ENCODE data around the gene EIF4G3.
A peak's percentile ranks its signal among the peaks of the same experiment; 100 is the strongest.

Gene EIF4G3

DNA sequence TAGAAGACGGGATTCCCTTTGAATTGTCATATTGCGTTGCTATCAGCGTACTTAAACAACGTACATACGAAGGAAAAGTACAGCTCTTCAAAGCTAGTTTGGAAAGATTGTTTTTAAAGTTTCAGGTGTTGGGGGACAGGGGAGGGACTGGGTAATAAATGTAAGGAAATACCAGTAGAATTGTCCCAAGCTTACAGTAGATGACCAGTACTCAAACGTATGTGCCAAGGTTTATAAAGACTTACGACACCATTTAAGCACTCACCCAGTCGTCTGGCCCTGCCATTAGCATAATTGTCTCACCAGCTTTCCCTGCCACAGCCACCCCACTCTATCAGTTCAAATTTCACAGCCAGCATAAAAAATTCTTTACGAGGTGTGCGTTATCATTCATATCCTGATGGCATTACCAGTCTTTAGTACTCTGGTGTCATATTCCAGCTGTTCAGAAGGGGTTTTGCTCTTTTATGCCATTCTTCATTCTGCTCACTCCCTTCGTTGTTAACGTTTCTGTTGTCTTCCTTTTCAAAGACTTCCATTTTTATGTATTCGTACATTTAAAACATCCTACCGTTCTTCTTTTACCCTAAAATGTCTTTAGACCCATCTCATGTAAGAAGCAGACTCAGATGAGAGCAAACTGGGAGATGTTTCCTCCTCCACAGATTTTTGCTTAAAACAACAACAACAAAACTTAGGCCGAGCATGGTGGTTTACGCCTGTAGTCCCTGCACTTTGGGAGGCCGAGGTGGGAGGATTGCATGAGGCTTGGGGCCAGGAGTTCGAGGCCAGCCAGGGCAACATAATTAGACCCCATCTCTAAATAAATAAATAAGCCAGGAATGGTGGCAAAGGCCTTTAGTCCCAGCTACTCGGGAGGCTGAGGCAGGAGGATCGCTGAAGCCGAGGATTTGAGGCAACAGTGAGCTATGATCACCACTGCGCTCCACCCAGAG is 388.6 kb downstream of the EIF4G3 start:
- peak; percentile 36 for DNase-seq
- Histone ChIP-seq H3K27me3 (ENCODE audit: insufficient read depth, low read depth, severe bottlenecking) (no peaks in the 10 kb centered on the region), H3K4me3 (ENCODE audit: low read depth, low read length) (peak overlapping the region; percentile 96), H3K27ac (peak overlapping the region; percentile 99), H3K9me3 (ENCODE audit: severe bottlenecking) (no peaks in the 10 kb centered on the region), H3K36me3 (peaks cover 14% of the 10 kb centered on the region)
- TF ChIP-seq, protein P1, sequence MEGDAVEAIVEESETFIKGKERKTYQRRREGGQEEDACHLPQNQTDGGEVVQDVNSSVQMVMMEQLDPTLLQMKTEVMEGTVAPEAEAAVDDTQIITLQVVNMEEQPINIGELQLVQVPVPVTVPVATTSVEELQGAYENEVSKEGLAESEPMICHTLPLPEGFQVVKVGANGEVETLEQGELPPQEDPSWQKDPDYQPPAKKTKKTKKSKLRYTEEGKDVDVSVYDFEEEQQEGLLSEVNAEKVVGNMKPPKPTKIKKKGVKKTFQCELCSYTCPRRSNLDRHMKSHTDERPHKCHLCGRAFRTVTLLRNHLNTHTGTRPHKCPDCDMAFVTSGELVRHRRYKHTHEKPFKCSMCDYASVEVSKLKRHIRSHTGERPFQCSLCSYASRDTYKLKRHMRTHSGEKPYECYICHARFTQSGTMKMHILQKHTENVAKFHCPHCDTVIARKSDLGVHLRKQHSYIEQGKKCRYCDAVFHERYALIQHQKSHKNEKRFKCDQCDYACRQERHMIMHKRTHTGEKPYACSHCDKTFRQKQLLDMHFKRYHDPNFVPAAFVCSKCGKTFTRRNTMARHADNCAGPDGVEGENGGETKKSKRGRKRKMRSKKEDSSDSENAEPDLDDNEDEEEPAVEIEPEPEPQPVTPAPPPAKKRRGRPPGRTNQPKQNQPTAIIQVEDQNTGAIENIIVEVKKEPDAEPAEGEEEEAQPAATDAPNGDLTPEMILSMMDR (IDR thresholded peaks at IDR 0.05; ENCODE audit: low read depth, low read length), result no peak

DNA sequence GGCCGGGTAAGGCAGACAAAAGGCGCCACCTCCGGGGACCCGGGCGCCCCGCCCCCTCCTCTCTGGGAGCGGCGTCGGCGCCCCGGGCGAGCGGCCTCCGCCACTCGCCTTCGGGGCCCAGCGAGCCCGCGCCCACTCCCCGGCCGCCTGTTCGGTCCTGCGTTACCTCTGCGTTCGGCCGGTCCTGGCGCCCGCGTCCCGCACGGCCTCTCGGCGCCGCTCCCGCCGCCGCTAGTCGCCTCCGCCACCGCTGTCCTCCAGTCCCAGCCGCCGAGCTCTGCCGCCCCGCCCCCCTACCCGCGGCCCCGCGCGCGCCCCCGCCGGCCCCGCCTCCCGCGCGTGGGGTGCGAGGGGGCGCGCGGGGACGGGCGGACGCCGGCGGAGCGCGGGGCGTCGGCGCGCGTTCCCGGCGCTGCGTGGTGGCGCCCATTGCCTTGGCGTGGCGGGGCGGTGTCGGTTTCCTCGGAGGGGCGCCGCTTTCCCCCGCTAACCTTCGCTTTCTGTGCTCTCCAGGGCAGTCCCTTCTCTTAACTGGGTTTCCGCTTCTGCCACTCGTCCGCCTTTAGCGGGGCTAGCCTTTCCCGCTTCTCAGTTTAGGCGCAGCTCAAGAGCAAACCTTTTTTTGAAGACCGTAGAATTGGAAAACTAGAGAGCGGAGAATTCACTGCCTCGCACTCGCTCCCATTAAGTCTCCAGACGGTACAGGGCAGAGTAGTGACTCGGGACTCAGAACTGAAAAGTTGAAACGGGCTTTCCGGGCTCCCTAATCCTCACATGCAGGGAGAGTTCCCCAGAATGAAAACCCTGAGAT is 389.5 kb downstream of the EIF4G3 start, which contains the start of gene HP1BP3:
Gene HP1BP3, minus strand, starts transcription at position 279 of the 811 bp plus-strand sequence. CDS start 6,867 bp downstream, outside the sequence.
- Histone ChIP-seq H3K27ac (peak within 1 kb of the TSS; percentile 99), H3K36me3 (peaks cover 14% of the 10 kb centered on the region), H3K27me3 (ENCODE audit: insufficient read depth, low read depth, severe bottlenecking) (no peaks in the 10 kb centered on the region), H3K4me3 (ENCODE audit: low read depth, low read length) (peak within 1 kb of the TSS; percentile 96), H3K9me3 (ENCODE audit: severe bottlenecking) (no peaks in the 10 kb centered on the region)
- peak; percentile 79 for DNase-seq
- TF ChIP-seq, protein P1 (IDR thresholded peaks at IDR 0.05; ENCODE audit: low read depth, low read length), result no peak

GRCh38 chr1:20786253-20787028 is 390.3 kb downstream of the EIF4G3 start:
- peak overlapping the region; percentile 87 for H3K4me3 ChIP-seq (ENCODE audit: low read depth, low read length)
- TF ChIP-seq, protein P1 (IDR thresholded peaks at IDR 0.05; ENCODE audit: low read depth, low read length), result no peak
- DNase-seq, result peak; percentile 97

DNA sequence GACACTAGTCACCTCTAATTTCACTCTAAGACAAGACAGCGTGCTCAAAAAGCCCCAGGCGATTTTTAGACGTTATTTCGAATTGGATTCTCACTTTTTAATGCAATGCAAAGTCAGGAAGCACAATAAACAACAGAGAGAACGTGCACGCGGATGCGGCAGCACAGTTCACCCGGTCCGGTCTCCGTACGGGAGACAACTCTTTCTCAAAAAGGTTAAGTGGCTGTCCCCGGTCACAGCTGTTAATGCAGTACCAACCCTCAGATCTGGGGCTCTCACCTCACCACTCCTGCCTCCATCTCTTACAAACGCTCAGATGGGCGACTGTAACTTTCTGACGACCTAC is 390.8 kb downstream of the EIF4G3 start:
- no peaks in the 10 kb centered on the region for H3K9me3 ChIP-seq (ENCODE audit: severe bottlenecking)
- TF ChIP-seq, protein P1 (IDR thresholded peaks at IDR 0.05; ENCODE audit: low read depth, low read length), result no peak
- H3K27me3 ChIP-seq (ENCODE audit: insufficient read depth, low read depth, severe bottlenecking), result no peaks in the 10 kb centered on the region
- DNase-seq, result no peak
- peaks cover 20% of the 10 kb centered on the region for H3K36me3 ChIP-seq
- H3K4me3 ChIP-seq (ENCODE audit: low read depth, low read length), result peak overlapping the region; percentile 87
- peak overlapping the region; percentile 99 for H3K27ac ChIP-seq

More at GRCh38 chr1:20786253-20787028, 390.3 kb downstream of the EIF4G3 start:
- H3K27me3 ChIP-seq (ENCODE audit: insufficient read depth, low read depth, severe bottlenecking), result no peaks in the 10 kb centered on the region
- H3K27ac ChIP-seq, result peak overlapping the region; percentile 99
- H3K9me3 ChIP-seq (ENCODE audit: severe bottlenecking), result no peaks in the 10 kb centered on the region
- H3K36me3 ChIP-seq, result peaks cover 20% of the 10 kb centered on the region

DNA sequence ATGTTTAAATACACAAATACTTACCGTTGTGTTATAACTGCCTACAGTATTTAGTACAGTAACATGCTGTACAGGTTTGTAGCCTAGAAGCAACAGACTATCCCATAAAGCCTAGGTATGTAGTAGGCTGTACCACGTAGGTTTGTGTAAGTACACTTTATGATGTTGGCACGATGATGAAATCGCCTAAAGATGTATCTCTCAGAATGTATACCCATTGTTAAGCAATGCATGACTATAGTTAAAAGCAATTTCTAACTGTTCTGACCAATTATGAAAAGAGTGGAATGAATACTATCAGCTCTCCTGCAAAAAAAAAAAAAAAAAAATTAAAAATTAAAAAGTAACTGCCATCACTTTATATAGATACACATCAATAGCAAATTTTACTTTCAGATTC is 401.0 kb downstream of the EIF4G3 start:
- DNase-seq, result no peak
- Histone ChIP-seq H3K36me3 (peaks cover 93% of the 10 kb centered on the region), H3K4me3 (ENCODE audit: low read depth, low read length) (no peak overlapping the region), H3K27ac (no peak overlapping the region), H3K27me3 (ENCODE audit: insufficient read depth, low read depth, severe bottlenecking) (no peaks in the 10 kb centered on the region), H3K9me3 (ENCODE audit: severe bottlenecking) (no peaks in the 10 kb centered on the region)
- TF ChIP-seq, protein P1 (IDR thresholded peaks at IDR 0.05; ENCODE audit: low read depth, low read length), result no peak
